H9 (cell line): ENCODE data around the gene PRDX2. TPM values are rescaled to one million over a fixed set of nuclear protein-coding genes. Genes with fewer than 3 reads are reported as not detected.

Experiments
- DNase-seq: peaks from one replicate; pipeline ENCODE4 v3.0.0-alpha.2; 2017
- H2AFZ ChIP-seq: one replicate; pipeline ENCODE4 v1.6.1; 2013; ENCODE audit warnings: mild to moderate bottlenecking, low read length, control low read depth, moderate library complexity
- H2AK5ac ChIP-seq: 2 replicates; pipeline ENCODE4 v1.6.1; 2013; ENCODE audit warnings: low read length, control low read depth, mixed read lengths; ENCODE audit not compliant: insufficient read length
- H2BK120ac ChIP-seq: one replicate; pipeline ENCODE4 v1.6.1; 2013; ENCODE audit warnings: low read depth, mild to moderate bottlenecking, low read length, control low read depth, inconsistent platforms; ENCODE audit not compliant: poor library complexity, severe bottlenecking
- H2BK12ac ChIP-seq: 2 replicates; pipeline ENCODE4 v1.6.1; 2013; ENCODE audit warnings: low read length, control low read depth, mixed read lengths, low read depth; ENCODE audit not compliant: insufficient read length
- H2BK15ac ChIP-seq: 2 replicates; pipeline ENCODE4 v1.6.1; 2013; ENCODE audit warnings: low read depth, low read length, control low read depth
- H2BK20ac ChIP-seq: one replicate; pipeline ENCODE4 v1.6.1; 2013; ENCODE audit warnings: low read depth, mild to moderate bottlenecking, low read length, control low read depth, inconsistent platforms; ENCODE audit not compliant: poor library complexity, severe bottlenecking
- H2BK5ac ChIP-seq: 2 replicates; pipeline ENCODE4 v1.6.1; 2013; ENCODE audit warnings: low read length, control low read depth, mixed read lengths; ENCODE audit not compliant: insufficient read length
- H3K14ac ChIP-seq: 2 replicates; pipeline ENCODE4 v1.6.1; 2013; ENCODE audit warnings: low read length, control low read depth; ENCODE audit not compliant: insufficient read depth
- H3K18ac ChIP-seq: 2 replicates; pipeline ENCODE4 v1.6.1; 2013; ENCODE audit warnings: low read depth, mild to moderate bottlenecking, mixed read lengths, low read length, control low read depth; ENCODE audit not compliant: insufficient read length
- H3K23ac ChIP-seq: 2 replicates; pipeline ENCODE4 v1.6.1; 2013; ENCODE audit warnings: low read length, control low read depth, mixed read lengths, low read depth; ENCODE audit not compliant: insufficient read length
- H3K23me2 ChIP-seq: 2 replicates; pipeline ENCODE4 v1.6.1; 2013; ENCODE audit warnings: low read depth, mild to moderate bottlenecking, mixed read lengths, low read length, control low read depth; ENCODE audit not compliant: insufficient read length, poor library complexity, severe bottlenecking
- H3K27ac ChIP-seq: 2 replicates; pipeline ENCODE4 v1.5.1; 2013; ENCODE audit warnings: low read length, control low read depth, mixed read lengths, low read depth; ENCODE audit not compliant: insufficient read length
- H3K27me3 ChIP-seq: 2 replicates; pipeline ENCODE4 v1.6.1; 2013; ENCODE audit warnings: low read length, control low read depth, inconsistent platforms; ENCODE audit not compliant: insufficient read depth
- H3K4ac ChIP-seq: 2 replicates; pipeline ENCODE4 v1.6.1; 2013; ENCODE audit warnings: low read depth, mild to moderate bottlenecking, control low read depth, inconsistent platforms, low read length, moderate library complexity
- H3K4me1 ChIP-seq: 2 replicates; pipeline ENCODE4 v1.6.1; 2013; ENCODE audit warnings: low read length, control low read depth, inconsistent platforms; ENCODE audit not compliant: insufficient read depth
- H3K4me2 ChIP-seq: 2 replicates; pipeline ENCODE4 v1.6.1; 2013; ENCODE audit warnings: low read length, control low read depth, mixed read lengths; ENCODE audit not compliant: insufficient read length, insufficient read depth
- H3K56ac ChIP-seq: 2 replicates; pipeline ENCODE4 v1.6.1; 2013; ENCODE audit warnings: low read depth, mild to moderate bottlenecking, mixed read lengths, low read length, control low read depth; ENCODE audit not compliant: insufficient read length
- H3K79me1 ChIP-seq: 2 replicates; pipeline ENCODE4 v1.6.1; 2013; ENCODE audit warnings: low read depth, mild to moderate bottlenecking, moderate library complexity, low read length, control low read depth, inconsistent platforms; ENCODE audit not compliant: insufficient read depth, poor library complexity, severe bottlenecking
- H3K79me2 ChIP-seq: 2 replicates; pipeline ENCODE4 v1.6.1; 2013; ENCODE audit warnings: low read length, control low read depth, inconsistent platforms; ENCODE audit not compliant: insufficient read depth
- H3K9ac ChIP-seq: 2 replicates; pipeline ENCODE4 v1.6.1; 2013; ENCODE audit warnings: low read length, control low read depth, mixed read lengths; ENCODE audit not compliant: insufficient read length; ENCODE audit errors: extremely low read depth
- H3K9me3 ChIP-seq: one replicate; pipeline ENCODE4 v1.6.1; 2013; ENCODE audit warnings: low read depth, low read length, inconsistent platforms; ENCODE audit not compliant: control insufficient read depth
- H3T11ph ChIP-seq: one replicate; pipeline ENCODE4 v1.6.1; 2013; ENCODE audit warnings: mild to moderate bottlenecking, low read length, control low read depth, inconsistent platforms
- H4K20me1 ChIP-seq: one replicate; pipeline ENCODE4 v1.6.1; 2013; ENCODE audit not compliant: control insufficient read depth, insufficient read length, insufficient read depth
- H4K5ac ChIP-seq: 2 replicates; pipeline ENCODE4 v1.6.1; 2013; ENCODE audit warnings: low read depth, mild to moderate bottlenecking, mixed read lengths, low read length, control low read depth; ENCODE audit not compliant: insufficient read length
- H4K8ac ChIP-seq: replicated peaks from 2 replicates; pipeline ENCODE4 v1.6.1; 2013; ENCODE audit warnings: low read length, control low read depth, mixed read lengths, low read depth; ENCODE audit not compliant: insufficient read length
- H4K91ac ChIP-seq: 2 replicates; pipeline ENCODE4 v1.6.1; 2013; ENCODE audit warnings: low read depth, mild to moderate bottlenecking, moderate library complexity, mixed read lengths, low read length, control low read depth; ENCODE audit not compliant: insufficient read length
- H3K27ac Mint-ChIP-seq, 3 experiments: 2 replicates in 2 of 3; 3 replicates in 1 of 3; pipeline ENCODE4 v1.8.0; 2020 to 2021; ENCODE audit warnings: mixed read lengths in 3 of 3, mild to moderate bottlenecking in 1 of 3, moderate library complexity in 1 of 3
- H3K27me3 Mint-ChIP-seq: 2 replicates; pipeline ENCODE4 v1.8.0; 2021; ENCODE audit warnings: low read depth, mild to moderate bottlenecking, moderate library complexity, mixed read lengths
- H3K36me3 Mint-ChIP-seq, 3 experiments: 2 replicates in 2 of 3; 3 replicates in 1 of 3; pipeline ENCODE4 v1.8.0; 2020 to 2021; ENCODE audit warnings: low read depth in 3 of 3, mixed read lengths in 3 of 3; ENCODE audit not compliant: insufficient read depth in 1 of 3
- H3K4me1 Mint-ChIP-seq, 2 experiments: 2 replicates each; pipeline ENCODE4 v1.8.0; 2020; ENCODE audit warnings: mixed read lengths in 2 of 2
- H3K4me3 Mint-ChIP-seq, 2 experiments: 2 replicates in 1 of 2; 3 replicates in 1 of 2; pipeline ENCODE4 v1.8.0; 2020 to 2021; ENCODE audit warnings: mild to moderate bottlenecking in 2 of 2, mixed read lengths in 2 of 2, moderate library complexity in 1 of 2
- H3K9me3 Mint-ChIP-seq, 2 experiments: 2 replicates in 1 of 2; 3 replicates in 1 of 2; pipeline ENCODE4 v1.8.0; 2020; ENCODE audit warnings: mild to moderate bottlenecking in 2 of 2, mixed read lengths in 2 of 2, moderate library complexity in 1 of 2
- CTCF ChIP-seq: fragments of 200-600 bp; sonication (generic); conservative IDR thresholded peaks from 3 replicates; pipeline ENCODE4 v1.8.0; 2021; ENCODE audit warnings: antibody characterized with exemption, mild to moderate bottlenecking
- WGBS: extraction: QIAGEN DNeasy Blood & Tissue Kit; methylation state at CpG from one replicate; pipeline ENCODE4 v1.1.7; 2013; ENCODE audit warnings: missing lambda C conversion rate, low lambda C conversion rate, mixed read lengths; ENCODE audit not compliant: insufficient read length; ENCODE audit errors: extremely low coverage; 5-methylcytosine and 5-hydroxymethylcytosine counted together
- total RNA-seq: library from RNA; stranded (reverse); gene quantifications from 2 replicates; pipeline ENCODE4 v1.2.1, GENCODE V29; 2021

PRDX2 gene
- total RNA-seq, 1 experiment from 2014 or later = 468 TPM

GRCh38 chr19:12772323-12772722 lies 29.3 kb downstream of the PRDX2 start:
- TF ChIP-seq CTCF = no peak
- Histone ChIP-seq H3K27me3 (no peaks in the 10 kb centered on the region), H2BK15ac (no peak overlapping the region), H3T11ph (no peak overlapping the region), H3K14ac (no peak overlapping the region), H3K79me2 (no peaks in the 10 kb centered on the region), H3K9me3 (no peaks in the 10 kb centered on the region), H2BK5ac (no peak overlapping the region), H3K27ac (no peak overlapping the region), H3K23ac (no peak overlapping the region), H2BK120ac (no peak overlapping the region), H3K4me1 (no peaks in the 10 kb centered on the region; the same call in 1 of the 2 replicates), H3K9ac (no peak overlapping the region), H2AK5ac (no peak overlapping the region), H3K23me2 (peaks cover 3% of the 10 kb centered on the region), H3K4ac (no peak overlapping the region), H4K20me1 (no peaks in the 10 kb centered on the region), H4K8ac (no peak overlapping the region), H3K56ac (no peak overlapping the region), H2BK12ac (no peak overlapping the region), H3K18ac (no peak overlapping the region), H2AFZ (no peak overlapping the region), H4K91ac (no peak overlapping the region), H4K5ac (no peak overlapping the region), H3K79me1 (no peaks in the 10 kb centered on the region), H3K4me2 (no peak overlapping the region), H2BK20ac (no peak overlapping the region)
- Mint-ChIP-seq H3K4me1 (peaks cover 19 to 22% of the 10 kb centered on the region in 2 experiments), H3K27ac (no peak overlapping the region; a peak in 1 of 7 replicates), H3K4me3 (peak overlapping the region in 1 of 2 experiments; percentile 14; a peak in 1 of 5 replicates), H3K27me3 (no peaks in the 10 kb centered on the region), H3K9me3 (no peaks in the 10 kb centered on the region), H3K36me3 (peaks cover 21 to 34% (median 32%) of the 10 kb centered on the region in 3 experiments)
- DNase-seq = no peak
- WGBS = no CpG with 5 or more reads among the region's 4 CpGs
